Ovary (tissue), 3 donors: ENCODE data around the gene EIF4G3.

Experiments
- CTCF ChIP-seq, 3 donors: fragments of 450-650 bp in 2 of 3; fragments of 200-600 bp in 1 of 3; IDR thresholded peaks; one replicate each; pipeline versions ENCODE4 v1.5.1 to v1.8.0; 2016 to 2022; ENCODE audit warnings: antibody characterized with exemption in 3 of 3, mild to moderate bottlenecking in 1 of 3
- POLR2A ChIP-seq: fragments of 450-650 bp; IDR thresholded peaks from one replicate; pipeline ENCODE4 v1.6.1; 2017; ENCODE audit warnings: antibody characterized with exemption, mild to moderate bottlenecking, moderate library complexity
- donor health status: DM: no; HTN: no; CAD: no.

GRCh38 chr1:21027805-21028204 lies 148.9 kb downstream of the EIF4G3 start:
- no peak for TF ChIP-seq CTCF (IDR thresholded peaks at IDR 0.05)
- TF ChIP-seq POLR2A, result no peak
